ENCODE data around the gene SLC22A31.

The SLC22A31 gene

DNA sequence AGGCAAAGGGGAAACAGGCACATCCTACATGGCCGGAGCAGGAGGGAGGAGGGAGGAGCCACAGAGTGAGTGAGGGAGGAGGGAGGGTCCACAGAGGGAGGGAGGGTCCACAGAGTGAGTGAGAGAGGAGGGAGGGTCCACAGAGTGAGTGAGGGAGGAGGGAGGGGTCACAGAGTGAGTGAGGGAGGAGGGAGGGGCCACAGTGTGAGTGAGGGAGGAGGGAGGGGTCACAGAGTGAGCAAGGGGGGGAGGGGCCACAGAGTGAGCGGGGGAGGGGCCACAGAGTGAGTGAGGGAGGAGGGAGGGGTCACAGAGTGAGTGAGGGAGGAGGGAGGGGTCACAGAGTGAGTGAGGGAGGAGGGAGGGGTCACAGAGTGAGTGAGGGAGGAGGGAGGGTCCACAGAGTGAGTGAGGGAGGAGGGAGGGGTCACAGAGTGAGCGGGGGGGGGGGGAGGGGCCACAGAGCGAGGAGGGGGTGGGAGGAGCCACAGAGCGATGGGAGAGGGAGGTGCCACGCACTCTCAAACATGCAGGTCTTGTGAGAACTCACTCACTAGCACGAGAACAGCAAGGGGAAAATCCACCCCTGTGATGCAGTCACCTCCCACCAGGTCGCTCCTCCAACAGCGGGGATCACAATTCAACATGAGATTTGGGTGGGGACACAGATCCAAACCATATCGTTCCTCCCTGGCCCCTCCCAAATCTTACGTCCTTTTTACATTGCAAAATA is 53.1 kb downstream of the SLC22A31 start:
- DNase-seq = no peak

DNA sequence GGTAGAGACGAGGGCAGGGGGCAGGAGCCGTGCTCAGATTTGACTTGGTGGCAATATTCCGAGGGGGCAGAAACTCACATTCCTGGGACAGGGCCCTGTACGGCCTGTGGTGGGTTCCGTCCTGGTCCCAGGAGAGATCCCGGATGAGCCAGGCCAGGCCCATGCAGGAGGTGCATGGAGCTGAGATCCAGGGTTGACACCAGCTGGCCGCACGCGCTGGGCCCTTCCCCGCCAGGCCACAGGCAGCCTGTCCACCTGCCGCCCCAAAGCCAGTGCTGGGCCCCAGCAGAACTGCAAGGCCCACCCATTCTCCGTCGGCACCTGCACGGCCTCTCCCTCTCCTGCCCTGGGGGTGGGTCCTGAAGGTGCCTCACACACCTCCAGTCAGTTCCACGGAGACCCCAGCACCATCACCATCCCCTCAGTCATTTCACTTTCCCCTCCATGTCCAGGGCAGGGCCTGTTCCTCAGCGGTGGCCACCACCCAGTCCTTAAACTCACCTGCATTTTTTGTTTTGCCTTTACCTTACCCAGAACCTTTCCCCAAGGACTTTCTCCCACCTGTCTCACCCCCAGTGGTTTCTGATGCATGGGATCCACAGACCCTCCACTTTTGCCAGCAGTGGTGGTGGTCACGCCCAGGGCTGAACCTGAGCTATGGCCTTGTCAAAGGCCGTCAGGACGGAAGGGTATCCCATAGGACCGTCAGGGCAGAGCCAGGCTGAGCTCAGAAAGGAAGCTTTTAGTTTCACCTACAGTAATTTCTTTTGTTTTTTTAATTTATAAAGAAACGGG is 53.9 kb downstream of the SLC22A31 start:
- DNase-seq = no peak
